Thyroid gland (tissue), 4 donors: ENCODE measurements around the gene RPL22. TPM values are rescaled to one million over a fixed set of nuclear protein-coding genes. Genes with fewer than 3 reads are reported as not detected.

Experiments used
- DNase-seq, 2 donors: peaks; one replicate each; pipeline ENCODE4 v3.0.0-alpha.2; 2019
- H3K27ac ChIP-seq, 3 donors: fragments of 200-600 bp; sonication (generic); 1 replicate in 2 of 3; 2 replicates in 1 of 3; pipeline ENCODE4 v1.5.1; 2016 to 2019; ENCODE audit warnings: mild to moderate bottlenecking in 1 of 3, moderate library complexity in 1 of 3
- H3K27me3 ChIP-seq: fragments of 200-600 bp; sonication (generic); one replicate; pipeline ENCODE4 v1.5.1; 2019
- H3K36me3 ChIP-seq, 2 donors: fragments of 200-600 bp; sonication (generic); one replicate each; pipeline ENCODE4 v1.5.1; 2016 to 2019
- H3K4me1 ChIP-seq, 2 donors: fragments of 200-600 bp; sonication (generic); one replicate each; pipeline ENCODE4 v1.5.1; 2017 to 2019
- H3K4me3 ChIP-seq, 3 donors: fragments of 200-600 bp; sonication (generic); replicated peaks in 1 of 3; 1 replicate in 2 of 3; 2 replicates in 1 of 3; pipeline ENCODE4 v1.5.1; 2016; ENCODE audit warnings: mild to moderate bottlenecking in 1 of 3
- H3K9me3 ChIP-seq: fragments of 200-600 bp; sonication (generic); one replicate; pipeline ENCODE4 v1.5.1; 2017
- POLR2A ChIP-seq, 2 donors: fragments of 450-650 bp; IDR thresholded peaks; one replicate each; pipeline ENCODE4 v1.6.1; 2017; ENCODE audit warnings: antibody characterized with exemption in 2 of 2, mild to moderate bottlenecking in 2 of 2, moderate library complexity in 1 of 2
- WGBS, 2 donors: methylation state at CpG; one replicate each; pipeline ENCODE4 v1.1.5; 2017; 5-methylcytosine and 5-hydroxymethylcytosine counted together
- intact Hi-C: fragments of 100-400 bp; cut with DNase I; formaldehyde crosslinking; loops from one replicate; pipeline ENCODE4 v1.15.1; 2023
- total RNA-seq, 4 donors: library from RNA; depleted of rRNA; stranded (reverse); fragments of >200 nt; gene quantifications; one replicate each; pipeline ENCODE4 v1.2.3, GENCODE V29; 2016
- TF ChIP-seq, protein P1 (sequence below), 6 experiments: fragments of 200-600 bp in 3 of 6; fragments of 450-650 bp in 3 of 6; sonication (generic) in 3 of 6; IDR thresholded peaks; one replicate each; pipeline ENCODE4 v1.5.1; 2016 to 2019; ENCODE audit warnings: antibody characterized with exemption in 6 of 6, mild to moderate bottlenecking in 2 of 6, inconsistent platforms in 1 of 6, moderate library complexity in 1 of 6

Gene RPL22
- total RNA-seq, 4 donors from 2014 or later, result 154 to 230 (median 181) TPM

- Histone ChIP-seq H3K4me1 (no peaks in the 10 kb centered on the region), H3K27me3 (no peaks in the 10 kb centered on the region), H3K27ac (no peak overlapping the region), H3K36me3 (no peaks in the 10 kb centered on the region), H3K9me3 (no peaks in the 10 kb centered on the region), H3K4me3 (no peak overlapping the region)
- TF ChIP-seq, protein P1, sequence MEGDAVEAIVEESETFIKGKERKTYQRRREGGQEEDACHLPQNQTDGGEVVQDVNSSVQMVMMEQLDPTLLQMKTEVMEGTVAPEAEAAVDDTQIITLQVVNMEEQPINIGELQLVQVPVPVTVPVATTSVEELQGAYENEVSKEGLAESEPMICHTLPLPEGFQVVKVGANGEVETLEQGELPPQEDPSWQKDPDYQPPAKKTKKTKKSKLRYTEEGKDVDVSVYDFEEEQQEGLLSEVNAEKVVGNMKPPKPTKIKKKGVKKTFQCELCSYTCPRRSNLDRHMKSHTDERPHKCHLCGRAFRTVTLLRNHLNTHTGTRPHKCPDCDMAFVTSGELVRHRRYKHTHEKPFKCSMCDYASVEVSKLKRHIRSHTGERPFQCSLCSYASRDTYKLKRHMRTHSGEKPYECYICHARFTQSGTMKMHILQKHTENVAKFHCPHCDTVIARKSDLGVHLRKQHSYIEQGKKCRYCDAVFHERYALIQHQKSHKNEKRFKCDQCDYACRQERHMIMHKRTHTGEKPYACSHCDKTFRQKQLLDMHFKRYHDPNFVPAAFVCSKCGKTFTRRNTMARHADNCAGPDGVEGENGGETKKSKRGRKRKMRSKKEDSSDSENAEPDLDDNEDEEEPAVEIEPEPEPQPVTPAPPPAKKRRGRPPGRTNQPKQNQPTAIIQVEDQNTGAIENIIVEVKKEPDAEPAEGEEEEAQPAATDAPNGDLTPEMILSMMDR (IDR thresholded peaks at IDR 0.05), result no peak
- no peak for TF ChIP-seq POLR2A (IDR thresholded peaks at IDR 0.05)
- 88 to 89% methylated on average over 6 to 7 of the region's 7 CpGs for WGBS, 2 donors
- intact Hi-C loops, result no loop called here
- DNase-seq, result no peak
Observed at GRCh38 chr1:6162341-6162740, 37.1 kb downstream of the RPL22 start.

DNA sequence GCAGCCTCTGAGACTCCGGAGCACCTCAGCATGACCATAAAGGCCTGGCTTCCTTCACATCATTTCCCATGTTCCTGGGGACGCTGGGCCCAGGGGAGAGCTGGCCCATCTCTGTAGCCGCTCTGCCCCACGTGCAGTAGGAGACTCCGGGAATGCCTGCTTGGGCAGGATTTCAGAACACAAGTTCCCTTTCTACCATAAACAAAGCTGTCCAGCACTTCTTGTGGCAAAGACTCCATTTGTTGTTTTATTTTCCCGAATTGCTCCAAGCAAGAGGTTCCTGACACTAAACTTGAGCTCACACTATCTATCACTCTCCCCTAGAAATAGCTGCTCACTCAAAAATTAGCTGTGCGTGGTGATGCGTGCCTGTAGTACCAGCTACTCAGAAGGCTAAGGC is 41.2 kb downstream of the RPL22 start:
- Histone ChIP-seq H3K9me3 (no peaks in the 10 kb centered on the region), H3K27ac (no peak overlapping the region), H3K27me3 (no peaks in the 10 kb centered on the region), H3K36me3 (no peaks in the 10 kb centered on the region), H3K4me3 (no peak overlapping the region), H3K4me1 (no peaks in the 10 kb centered on the region)
- intact Hi-C loops, result no loop called here
- TF ChIP-seq, protein P1 (IDR thresholded peaks at IDR 0.05), result no peak
- TF ChIP-seq POLR2A (IDR thresholded peaks at IDR 0.05), result no peak
- no peak for DNase-seq
- 69% methylated on average over 8 of the region's 8 CpGs for WGBS, 2 donors

GRCh38 chr1:6157528-6158174 is 41.7 kb downstream of the RPL22 start:
- no peaks in the 10 kb centered on the region for H3K36me3 ChIP-seq

GRCh38 chr1:6157132-6157527 is 42.3 kb downstream of the RPL22 start:
- H3K27ac ChIP-seq, result no peak overlapping the region
- TF ChIP-seq, protein P1 (IDR thresholded peaks at IDR 0.05), result no peak
- TF ChIP-seq POLR2A (IDR thresholded peaks at IDR 0.05), result no peak
- H3K9me3 ChIP-seq, result no peaks in the 10 kb centered on the region
- no peak for DNase-seq
- no peaks in the 10 kb centered on the region for H3K36me3 ChIP-seq
- 20 to 67% methylated on average over 1 of the region's 2 CpGs for WGBS, 2 donors
- intact Hi-C loops, result no loop called here
- no peaks in the 10 kb centered on the region for H3K27me3 ChIP-seq
- H3K4me3 ChIP-seq, result no peak overlapping the region
- H3K4me1 ChIP-seq, result no peaks in the 10 kb centered on the region

More at GRCh38 chr1:6157528-6158174, 41.7 kb downstream of the RPL22 start:
- intact Hi-C loops, result no loop called here
- no peak for DNase-seq
- WGBS, 2 donors, result 53 to 60% methylated on average over 10 to 15 of the region's 15 CpGs
- Histone ChIP-seq H3K9me3 (no peaks in the 10 kb centered on the region), H3K4me3 (no peak overlapping the region), H3K27me3 (no peaks in the 10 kb centered on the region), H3K4me1 (no peaks in the 10 kb centered on the region), H3K27ac (no peak overlapping the region)
- TF ChIP-seq POLR2A (IDR thresholded peaks at IDR 0.05), result no peak
- TF ChIP-seq, protein P1 (IDR thresholded peaks at IDR 0.05), result no peak

DNA sequence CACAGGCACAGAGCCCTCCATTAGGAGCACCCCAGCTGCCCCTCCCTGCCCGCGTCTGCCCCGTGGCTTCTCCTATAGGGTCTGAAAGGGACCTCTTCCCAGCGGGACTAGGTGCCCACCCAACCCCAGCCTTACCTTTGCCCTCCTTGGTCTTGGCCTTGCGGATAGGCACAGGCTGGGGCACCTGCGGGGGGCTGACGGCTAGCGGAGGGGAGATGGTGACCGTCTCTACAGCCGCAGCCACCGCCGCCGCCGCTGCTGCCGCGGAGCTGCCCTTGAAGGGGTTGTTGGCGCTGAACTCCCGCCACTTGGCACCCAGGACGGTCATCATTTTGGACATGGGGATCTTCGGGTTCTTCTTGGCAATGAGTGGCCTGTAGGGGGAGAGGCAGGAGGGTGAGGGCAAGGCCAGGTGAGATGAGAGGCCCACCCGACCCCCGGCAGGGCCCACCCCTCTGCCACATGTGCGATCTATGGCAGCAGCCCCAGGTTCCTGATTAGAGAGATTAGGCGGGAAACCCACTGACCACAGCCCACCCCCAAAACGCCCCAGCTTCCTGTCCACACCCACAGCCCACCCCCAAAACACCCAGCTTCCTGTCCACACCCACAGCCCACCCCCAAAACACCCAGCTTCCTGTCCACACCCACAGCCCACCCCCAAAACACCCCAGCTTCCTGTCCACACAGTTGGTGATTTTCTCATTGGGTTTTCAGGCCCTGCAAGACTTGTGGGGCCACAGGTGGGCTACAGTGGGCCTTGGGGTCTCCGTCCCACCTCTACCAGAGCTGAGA is 44.7 kb downstream of the RPL22 start:
- H3K27ac ChIP-seq, result no peak overlapping the region
- intact Hi-C loops, result no loop called here
- 81 to 90% methylated on average over 13 to 26 of the region's 26 CpGs for WGBS, 2 donors
- TF ChIP-seq, protein P1 (IDR thresholded peaks at IDR 0.05), result no peak
- TF ChIP-seq POLR2A (IDR thresholded peaks at IDR 0.05), result no peak
- H3K4me1 ChIP-seq, result no peaks in the 10 kb centered on the region
- no peaks in the 10 kb centered on the region for H3K36me3 ChIP-seq
- no peak for DNase-seq
- no peak overlapping the region for H3K4me3 ChIP-seq
- no peaks in the 10 kb centered on the region for H3K27me3 ChIP-seq
- no peaks in the 10 kb centered on the region for H3K9me3 ChIP-seq
